HG02884 (cell line): ENCODE results near the gene PCCA.
"Not testable (repeated sequence)": the region's sequence is repeated elsewhere in the genome, so short reads cannot be mapped to it uniquely, and the experiment has no call there.

Experiments
- ATAC-seq: cut with Tn5 transposase; IDR thresholded peaks from one replicate; pipeline ENCODE4 v1.9.1; 2021; ENCODE audit warnings: mild to moderate bottlenecking, moderate library complexity; ENCODE audit not compliant: unreplicated experiment

The PCCA gene

DNA sequence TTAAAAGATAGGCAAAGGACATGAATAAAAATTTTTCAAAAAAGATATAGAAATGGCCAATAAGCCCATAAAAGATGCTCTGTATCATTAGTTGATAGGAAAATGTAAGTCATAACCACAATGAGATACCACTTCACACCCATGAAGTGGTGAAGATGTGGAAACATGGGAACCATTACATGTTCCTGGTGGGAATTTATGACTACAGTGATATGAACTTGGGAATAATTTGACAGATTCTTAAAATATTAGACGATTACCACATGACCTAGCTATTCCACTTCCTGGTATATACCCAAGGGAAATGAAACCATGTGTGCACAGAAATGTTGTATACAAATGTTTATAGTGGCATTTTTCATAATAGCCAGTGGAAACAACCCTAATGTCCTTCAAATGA is 267.5 kb downstream of the PCCA start:
- no peak for ATAC-seq

DNA sequence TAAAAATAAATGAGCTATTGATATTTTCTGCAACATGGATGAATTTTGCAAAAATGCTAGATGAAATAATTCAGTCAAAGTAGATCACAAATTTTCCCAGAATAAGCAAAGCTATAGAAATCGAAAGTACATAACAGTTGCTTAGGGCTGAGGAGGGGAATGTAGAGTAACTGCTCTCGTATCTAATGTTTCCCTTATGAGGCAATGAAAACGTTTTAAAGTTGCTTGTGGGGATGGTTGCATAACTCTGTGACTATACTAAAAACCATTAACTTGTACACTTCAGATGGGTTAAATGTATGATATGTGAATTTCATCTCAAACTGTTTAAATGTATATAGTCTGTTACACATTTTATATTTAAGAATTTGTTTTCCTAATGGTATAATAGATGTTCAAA is 268.0 kb downstream of the PCCA start:
- ATAC-seq, result no peak

DNA sequence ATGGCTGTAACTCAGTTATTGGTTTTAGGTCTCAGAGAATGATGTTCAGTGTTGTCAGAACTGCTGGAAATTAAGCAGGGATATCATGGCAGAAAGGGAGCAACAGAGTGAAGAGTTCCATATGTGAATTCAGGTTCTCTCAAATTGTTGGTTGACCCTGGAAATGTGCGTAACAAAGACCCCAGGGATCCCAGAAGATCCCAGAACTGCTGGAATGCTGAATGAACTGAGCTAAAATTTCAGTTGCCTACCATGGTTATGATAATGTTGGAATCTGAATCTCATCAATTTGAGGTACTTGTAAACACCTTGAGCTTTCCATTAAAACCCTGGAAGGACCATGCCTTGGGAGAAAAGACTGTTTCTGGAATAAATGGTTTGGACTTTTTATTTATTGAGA is 268.9 kb downstream of the PCCA start:
- ATAC-seq, result no peak

DNA sequence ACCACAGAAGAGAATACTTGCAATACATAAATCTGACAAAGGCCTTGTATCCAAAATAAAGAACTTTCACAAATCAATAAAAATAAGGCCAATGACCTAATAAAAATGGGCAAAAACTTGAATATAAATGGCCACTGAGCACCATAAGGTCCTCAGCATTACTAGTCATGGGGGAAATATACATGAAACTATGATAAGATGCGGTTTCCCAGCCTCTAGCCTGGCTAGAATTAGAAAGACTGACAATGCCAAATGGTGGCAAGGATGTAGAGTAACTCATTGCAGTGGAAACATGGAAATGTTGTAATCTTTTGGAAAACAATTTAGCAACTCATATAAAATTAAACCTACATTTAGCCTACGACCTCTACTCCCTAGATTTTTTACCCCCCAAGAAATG is 272.6 kb downstream of the PCCA start:
- ATAC-seq, result no peak

DNA sequence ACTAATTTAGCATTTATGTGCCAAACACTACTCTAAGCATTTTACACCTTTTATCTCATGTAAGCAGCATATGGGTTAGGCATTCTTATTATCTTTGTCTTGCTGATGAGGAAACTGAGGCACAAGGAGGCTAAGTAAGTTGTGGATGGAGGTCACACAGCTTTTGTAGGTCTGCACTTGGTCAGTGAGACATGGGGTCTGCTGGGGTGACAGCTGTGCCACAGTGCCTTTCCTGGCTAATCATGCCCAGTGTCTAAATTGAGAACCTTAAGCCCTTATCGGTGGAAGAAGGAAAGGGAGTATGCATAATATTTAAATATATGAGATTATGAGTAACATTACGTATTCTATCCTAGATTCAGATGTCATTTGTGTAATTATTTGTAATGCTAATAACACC is 273.5 kb downstream of the PCCA start:
- ATAC-seq, result no peak

DNA sequence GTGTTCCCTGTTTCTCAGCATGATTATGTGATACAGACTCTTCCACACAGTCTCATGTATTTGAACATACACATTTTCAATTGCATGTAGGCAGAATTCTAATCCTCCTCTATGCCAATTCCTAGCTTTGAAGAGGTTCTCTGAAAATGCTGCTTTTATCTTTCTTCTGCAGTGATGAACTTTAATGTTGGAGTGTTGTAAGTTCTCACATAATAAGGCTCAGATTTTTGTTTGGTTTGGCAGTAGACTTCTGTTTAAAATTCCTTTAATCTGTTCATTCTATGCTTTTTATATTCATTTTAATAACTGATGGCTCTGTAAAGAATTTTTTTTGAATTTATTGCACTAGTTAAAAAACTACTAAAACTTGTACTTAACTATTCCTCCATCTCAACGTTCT is 273.9 kb downstream of the PCCA start:
- ATAC-seq, result no peak

DNA sequence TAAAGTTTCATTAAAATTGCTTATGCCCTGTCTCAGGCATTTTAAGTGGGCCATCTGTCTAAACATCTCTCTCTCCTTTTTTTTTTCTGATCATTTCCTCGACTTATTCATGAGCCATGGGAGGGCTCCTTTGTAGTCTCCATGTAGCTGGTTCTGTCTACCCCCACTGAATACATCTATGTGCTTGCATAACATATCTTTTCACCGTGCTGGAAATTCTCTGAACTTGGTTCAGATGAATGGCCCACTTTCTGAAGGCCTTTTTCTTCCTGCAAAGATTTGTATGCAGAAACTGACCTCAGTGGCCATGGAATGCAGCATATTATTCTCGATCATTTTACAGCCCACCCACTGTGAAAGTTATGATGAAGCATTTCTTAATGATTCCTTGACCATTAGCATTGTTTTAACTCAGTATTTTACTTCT is 274.4 kb downstream of the PCCA start:
- ATAC-seq, result no peak

DNA sequence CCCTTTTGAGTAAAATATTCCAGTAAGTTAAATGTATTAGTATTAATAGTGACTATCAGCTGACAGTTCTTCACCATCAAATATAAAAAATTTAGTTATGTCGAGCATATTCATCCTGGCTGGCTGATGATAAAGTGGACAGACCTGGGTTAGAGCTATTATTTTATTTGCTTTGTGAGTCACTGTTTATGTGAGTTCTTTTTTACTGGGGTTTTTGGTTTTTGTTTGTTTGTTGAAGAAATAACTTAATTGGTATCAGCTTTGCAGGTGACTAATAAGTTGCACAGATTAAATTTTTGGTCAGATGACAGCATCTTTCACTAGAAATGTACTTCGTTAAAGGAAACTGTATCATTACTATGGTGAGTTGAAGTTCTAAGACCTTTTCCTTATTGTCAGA is 275.0 kb downstream of the PCCA start:
- no peak for ATAC-seq

DNA sequence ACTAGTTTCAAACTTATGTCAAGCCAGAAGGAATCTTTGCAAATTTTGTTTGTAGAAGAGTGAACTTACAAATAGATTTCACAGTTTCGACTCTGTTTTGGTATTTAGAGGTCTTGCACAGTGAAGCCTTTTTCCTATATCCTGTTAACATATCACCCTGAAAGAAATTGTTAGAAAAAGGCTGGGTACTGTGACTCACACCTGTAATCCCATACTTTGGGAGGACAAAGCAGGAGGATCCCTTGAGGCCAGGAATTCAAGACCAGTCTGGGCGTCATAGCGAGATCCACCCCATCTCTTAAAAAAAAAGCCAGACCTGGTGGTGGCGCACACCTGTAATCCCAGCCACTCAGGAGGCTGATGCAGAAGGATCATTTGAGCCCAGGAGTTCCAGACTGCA is 275.7 kb downstream of the PCCA start:
- no peak for ATAC-seq

DNA sequence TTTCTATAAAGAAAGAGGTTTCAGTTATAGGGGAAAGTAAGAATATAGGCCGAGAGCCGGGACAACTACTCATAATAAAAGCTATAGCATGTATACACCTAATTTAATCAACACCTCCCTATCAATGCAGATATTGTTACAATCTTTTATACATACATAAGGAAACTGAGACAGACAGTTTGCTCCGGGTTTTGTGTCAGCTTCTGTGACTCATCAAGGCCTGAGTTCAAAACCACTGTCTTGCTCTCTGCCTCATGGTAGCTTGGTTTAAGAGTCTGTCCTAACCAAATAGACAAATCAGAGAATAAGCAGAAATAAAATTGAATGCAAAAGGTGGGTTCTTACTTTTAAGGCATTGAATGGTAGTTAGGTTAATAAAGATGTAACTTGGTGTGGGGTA is 276.8 kb downstream of the PCCA start:
- ATAC-seq, result no peak

DNA sequence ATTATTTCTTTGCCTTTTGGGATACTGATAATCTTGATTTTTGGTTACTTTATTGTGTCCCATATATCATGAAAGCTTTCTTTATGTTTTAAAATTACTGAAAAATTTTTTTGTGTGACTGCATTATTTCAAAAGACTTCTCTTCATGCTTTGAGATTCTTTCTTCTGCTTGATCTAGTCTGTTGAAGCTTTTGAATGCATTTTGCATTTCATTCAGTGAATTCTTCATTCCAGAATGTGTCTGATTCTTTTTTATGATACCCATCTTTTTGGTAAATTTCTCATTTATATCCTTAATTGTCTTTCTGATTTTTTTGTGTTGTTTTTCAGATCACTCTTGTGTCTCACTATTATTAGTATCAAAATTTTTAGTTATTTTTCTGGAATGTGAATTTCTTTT is 289.6 kb downstream of the PCCA start:
- no peak for ATAC-seq

DNA sequence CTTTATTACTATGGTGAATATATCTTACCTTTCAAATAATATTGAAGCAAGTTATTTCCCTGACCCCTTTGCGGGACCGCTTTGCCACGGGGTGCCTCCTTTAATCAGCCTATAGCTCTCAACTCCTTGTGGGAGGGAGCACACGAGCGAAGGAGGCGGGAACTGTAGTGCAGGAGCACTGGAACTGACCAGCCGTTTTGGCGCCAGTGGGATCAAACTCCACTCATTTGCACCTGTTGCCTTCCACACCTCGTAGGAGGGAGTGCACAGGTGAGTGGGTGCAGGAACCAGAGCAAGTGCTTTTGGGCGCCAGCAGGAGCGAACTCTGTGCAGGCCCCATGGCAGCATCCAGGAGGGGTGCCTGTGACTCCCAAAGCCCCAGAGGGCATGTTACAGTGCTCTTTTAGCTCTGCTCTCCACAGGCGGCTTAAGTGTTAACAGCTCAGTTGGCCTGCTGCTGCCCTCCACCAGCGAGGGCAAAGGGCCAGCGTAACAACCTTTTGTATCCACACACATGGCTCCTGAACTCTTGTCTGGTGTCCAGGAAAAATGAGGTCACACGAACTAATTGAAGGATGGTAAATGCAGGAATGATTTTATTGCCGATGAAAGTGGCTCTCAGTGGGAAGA is 292.8 kb downstream of the PCCA start:
- no peak for ATAC-seq

DNA sequence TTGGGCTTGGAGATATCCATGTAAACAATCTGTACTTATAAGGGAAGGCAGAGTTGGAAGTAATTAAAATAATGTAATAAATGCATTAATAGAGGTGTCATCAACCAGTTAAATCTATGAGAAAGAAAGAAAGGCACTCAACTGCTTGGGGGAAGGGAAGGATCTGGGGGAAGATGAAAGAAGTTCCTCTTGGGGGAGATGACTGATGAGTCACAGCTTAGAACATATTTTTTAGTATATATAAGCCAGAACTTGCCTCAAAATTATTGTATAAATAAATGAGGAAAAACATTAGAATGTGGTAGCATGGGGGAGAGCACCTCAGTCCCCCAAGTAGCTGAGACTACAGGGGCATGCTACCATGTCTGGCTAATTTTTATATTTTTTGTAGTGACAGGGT is 293.9 kb downstream of the PCCA start:
- ATAC-seq, result no peak

DNA sequence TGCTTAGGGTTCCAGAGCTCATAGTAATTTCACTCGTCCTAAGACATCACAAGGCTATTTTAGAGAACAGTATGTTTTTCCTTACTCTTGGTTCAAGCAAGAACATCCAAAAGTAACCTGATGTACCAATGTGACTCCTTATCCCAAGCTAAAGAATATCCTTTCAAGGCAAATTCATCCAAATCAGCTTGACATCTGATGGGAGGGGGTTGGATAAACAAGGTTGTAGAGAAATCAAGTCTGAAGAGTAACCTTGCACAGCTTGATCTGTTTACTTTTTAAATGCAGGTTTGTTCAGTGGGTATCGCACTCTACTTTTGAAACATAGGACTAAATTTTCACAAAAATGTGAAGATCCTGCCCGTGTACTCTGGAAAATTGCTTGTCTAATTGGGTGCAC is 298.5 kb downstream of the PCCA start:
- ATAC-seq, result no peak

DNA sequence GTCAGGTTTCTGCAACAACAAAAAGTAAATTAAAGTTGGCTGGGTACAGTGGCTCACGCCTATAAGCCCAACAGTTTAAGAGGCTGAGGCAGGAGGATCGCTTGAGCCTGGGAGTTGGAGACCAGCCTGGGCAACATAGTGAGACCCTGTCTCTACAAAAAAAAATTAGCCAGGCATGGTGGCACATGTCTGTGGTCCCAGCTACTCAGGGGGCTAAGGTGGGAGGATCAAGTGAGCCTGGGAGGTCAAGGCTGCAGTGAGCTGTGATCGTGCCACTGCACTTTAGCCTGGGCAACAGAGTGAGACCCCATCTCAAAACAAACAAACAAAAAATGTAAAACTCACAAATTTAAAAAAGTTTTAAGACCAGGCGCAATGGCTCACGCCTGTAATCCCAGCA is 299.3 kb downstream of the PCCA start:
- ATAC-seq, result not testable (repeated sequence)

DNA sequence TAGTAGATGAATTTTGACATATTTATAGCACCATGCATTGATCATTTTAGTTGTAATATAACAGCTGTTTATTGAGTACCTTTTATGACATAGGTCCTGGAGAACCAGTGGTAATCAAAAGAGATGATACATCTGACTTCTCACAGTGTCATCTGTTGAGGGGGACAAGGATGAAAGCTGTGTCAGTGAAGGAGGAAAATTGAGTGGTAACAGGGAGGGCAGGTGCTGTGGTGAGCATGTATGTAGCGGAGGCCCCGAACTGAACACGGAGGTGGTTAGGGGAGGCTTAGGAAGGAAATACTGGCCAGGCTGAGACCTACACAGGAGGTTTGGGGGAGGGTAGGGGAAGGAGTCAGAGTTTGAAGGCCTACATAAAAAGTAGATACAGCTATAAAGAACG is 300.0 kb downstream of the PCCA start:
- no peak for ATAC-seq

DNA sequence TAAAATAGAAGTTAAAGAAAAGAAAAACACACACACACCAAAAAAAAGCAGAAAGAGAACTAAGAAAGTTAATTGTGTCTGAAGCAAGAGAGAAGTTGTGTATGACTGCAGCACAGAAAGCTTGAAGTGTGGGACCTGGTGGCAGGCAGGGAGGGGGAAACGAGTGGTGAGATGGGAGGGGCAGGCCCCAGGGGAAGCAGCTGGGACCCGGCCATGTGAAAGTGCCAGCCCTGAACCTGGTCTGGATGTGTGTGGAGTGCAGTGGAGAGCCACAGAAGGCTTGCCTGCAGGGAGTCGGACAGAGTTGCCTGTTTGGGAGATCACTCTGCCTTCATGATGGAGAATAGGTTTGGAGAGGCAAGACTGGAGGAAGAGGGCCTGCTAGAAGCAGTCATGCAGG is 300.7 kb downstream of the PCCA start:
- no peak for ATAC-seq

DNA sequence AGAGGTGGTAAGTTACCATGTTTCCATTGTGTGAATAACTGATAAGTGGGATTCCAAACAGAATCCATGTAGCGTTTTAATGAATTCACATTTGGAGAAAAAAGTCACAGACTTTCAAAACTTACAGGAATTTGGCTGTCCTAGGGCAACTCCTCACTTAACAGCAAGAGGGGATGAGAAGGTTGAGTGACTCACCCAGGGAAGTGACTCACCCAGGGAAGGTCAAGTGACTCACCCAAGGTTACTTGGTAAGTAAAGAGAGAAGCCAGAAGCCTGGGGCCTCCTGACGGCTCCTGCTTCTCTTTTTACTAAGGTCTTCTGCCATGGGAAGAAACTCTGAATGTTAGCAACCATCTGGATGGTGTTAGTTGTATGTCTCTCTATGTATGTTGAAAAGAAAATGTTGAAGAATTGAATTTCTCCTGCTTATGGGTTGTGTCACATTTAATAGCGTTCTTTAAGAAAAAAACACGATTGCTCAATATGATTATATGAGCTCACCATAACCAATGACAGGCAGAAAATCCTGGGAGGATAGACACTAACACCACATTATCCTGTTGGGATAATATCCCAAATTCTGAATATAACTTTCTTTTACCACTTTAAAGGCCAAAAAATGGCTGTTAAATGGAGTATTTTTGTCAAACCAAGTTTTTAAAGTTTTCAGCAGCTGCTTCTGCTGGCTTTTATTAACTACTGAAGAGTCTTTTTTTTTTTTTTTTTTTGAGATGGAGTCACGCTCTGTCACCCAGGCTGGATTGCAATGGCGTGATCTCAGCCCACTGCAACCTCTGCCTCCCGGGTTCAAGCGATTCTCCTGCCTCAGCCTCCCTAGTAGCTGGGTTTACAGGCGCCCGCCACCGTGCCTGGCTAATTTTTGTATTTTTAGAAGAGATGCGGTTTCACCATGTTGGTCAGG is 304.1 kb downstream of the PCCA start:
- peak; percentile 39 for ATAC-seq

DNA sequence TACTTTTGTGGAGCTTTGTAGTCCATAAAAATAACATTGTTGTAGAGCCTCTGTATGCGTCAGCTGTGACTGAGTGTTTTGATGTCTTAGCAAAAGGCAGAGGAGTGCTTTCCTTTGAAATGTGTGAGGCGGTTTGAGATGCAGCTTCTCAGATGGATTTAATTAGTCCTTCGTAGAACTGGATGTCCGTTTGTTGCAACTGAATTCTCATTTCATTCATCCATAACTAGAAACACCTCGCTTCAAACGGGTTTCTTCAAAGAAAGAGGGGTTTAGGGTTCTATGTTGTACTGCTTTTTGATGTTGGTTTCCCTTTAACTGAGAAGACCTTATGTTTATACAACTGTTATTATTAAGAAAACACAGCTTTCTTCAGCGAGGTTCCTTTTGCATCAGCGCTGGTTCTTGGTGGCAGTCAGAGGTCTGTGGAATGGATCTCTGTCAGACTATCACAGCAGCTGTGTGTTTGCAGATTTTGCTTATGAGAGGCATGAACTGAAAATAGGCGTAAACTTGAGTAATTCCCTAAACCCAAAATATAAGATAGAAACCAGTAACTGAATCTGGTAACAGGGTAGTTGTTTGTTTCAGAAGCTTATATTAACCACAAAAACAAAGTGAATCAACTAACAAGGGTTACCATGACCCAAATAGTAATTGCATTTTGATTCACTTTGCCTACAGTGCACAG is 305.3 kb downstream of the PCCA start:
- peak; percentile 87 for ATAC-seq

DNA sequence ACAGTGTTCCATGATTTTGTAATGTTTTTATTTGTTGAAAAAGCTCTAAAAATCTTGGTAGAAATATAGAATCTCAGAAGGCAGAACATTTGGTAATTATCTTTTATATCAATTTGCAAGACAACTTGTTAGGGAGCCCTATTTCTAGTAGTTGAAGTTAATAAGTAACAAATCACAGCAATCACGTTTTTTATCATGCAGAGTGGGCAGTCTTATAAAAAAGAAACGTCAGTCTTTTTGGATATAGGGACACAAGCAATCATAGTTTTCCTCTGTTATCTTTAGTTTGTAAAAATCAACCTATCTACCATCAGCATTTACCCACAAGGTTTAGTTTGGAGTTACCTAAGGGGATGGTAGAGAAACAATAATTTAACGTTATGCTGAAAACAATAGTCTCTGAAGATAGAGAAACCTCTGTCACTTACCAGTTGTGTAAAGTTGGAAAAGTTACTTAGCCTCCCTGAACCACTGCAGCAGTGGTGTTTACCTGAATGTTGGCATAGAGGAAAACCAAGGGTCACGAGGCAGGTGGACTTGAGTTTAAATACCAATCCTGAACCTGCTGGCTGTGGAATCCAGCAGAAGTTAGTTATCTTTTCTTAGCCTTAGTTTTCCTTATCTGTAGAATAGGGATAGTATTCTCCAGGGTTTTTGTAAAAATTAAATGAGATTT is 306.9 kb downstream of the PCCA start:
- no peak for ATAC-seq

DNA sequence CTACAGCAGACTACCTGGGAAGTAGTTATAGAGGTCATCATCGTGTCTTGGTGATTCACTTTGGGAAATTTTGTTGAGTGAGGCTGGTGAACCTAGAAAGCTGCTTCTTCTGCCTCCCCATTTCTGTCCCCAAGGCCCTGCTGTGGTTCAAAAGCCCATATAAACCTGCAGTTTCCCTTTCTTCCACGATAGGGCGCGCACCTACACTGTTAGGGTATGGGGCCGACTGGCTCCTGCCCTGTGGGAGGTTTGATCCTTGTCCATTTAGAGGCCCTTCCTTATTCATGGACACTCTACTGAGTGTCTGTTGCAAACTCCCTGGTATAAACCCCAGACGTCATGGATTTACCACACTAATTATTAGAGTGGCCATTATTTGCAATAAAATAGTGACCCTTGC is 307.9 kb downstream of the PCCA start:
- no peak for ATAC-seq
